Measurements from ENCODE around the gene CCDC91.

DNA sequence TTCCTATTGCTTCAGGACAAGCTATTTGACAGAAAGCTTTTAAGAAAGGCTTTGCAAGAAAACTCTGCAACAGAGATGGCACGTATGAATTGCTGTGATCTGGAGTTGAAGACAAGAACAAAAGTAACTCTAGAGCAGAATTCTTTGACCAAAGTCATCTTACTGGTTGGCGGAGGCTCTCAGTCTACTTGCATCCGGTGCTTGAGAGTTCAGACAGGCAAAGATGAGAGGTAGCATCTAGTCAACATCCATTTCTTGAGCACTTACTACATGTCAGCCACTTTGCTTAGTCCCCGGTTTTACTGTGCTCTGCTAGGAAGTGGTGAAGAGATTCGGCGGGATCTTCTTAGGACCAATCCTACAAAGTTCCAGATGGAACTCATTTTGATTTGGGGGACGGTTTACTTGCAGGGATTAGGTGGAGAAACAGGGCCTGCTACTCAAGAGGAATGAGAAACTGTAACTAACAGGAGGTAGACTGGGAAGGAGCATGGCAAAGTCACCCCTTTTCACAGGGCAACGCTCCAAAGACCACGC, 404 bp upstream of the CCDC91 start:
- TF ChIP-seq, protein P1, sequence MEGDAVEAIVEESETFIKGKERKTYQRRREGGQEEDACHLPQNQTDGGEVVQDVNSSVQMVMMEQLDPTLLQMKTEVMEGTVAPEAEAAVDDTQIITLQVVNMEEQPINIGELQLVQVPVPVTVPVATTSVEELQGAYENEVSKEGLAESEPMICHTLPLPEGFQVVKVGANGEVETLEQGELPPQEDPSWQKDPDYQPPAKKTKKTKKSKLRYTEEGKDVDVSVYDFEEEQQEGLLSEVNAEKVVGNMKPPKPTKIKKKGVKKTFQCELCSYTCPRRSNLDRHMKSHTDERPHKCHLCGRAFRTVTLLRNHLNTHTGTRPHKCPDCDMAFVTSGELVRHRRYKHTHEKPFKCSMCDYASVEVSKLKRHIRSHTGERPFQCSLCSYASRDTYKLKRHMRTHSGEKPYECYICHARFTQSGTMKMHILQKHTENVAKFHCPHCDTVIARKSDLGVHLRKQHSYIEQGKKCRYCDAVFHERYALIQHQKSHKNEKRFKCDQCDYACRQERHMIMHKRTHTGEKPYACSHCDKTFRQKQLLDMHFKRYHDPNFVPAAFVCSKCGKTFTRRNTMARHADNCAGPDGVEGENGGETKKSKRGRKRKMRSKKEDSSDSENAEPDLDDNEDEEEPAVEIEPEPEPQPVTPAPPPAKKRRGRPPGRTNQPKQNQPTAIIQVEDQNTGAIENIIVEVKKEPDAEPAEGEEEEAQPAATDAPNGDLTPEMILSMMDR (IDR thresholded peaks at IDR 0.05), result no peak
- TF ChIP-seq POLR2A (IDR thresholded peaks at IDR 0.05), result no peak
